Neural crest cell (in vitro differentiated cells): ENCODE results near the gene DNAAF1. TPM values are rescaled to one million over a fixed set of nuclear protein-coding genes. Genes with fewer than 3 reads are reported as not detected.

ENCODE experiments used
- DNase-seq: peaks from one replicate; pipeline ENCODE4 v3.0.0; 2021; ENCODE audit warnings: low read depth, mixed read lengths, low spot score
- H3K27ac Mint-ChIP-seq: one replicate; pipeline ENCODE4 v1.8.0; 2021; ENCODE audit warnings: mild to moderate bottlenecking, mixed read lengths; ENCODE audit not compliant: unreplicated experiment
- H3K27me3 Mint-ChIP-seq: 2 replicates; pipeline ENCODE4 v1.8.0; 2021; ENCODE audit warnings: low read depth, mild to moderate bottlenecking, mixed read lengths
- H3K36me3 Mint-ChIP-seq: 2 replicates; pipeline ENCODE4 v1.8.0; 2021; ENCODE audit warnings: low read depth, mild to moderate bottlenecking, mixed read lengths
- H3K4me1 Mint-ChIP-seq: 2 replicates; pipeline ENCODE4 v1.8.0; 2021; ENCODE audit warnings: mixed read lengths
- H3K4me3 Mint-ChIP-seq: one replicate; pipeline ENCODE4 v1.8.0; 2021; ENCODE audit warnings: mild to moderate bottlenecking, mixed read lengths
- H3K9me3 Mint-ChIP-seq: 2 replicates; pipeline ENCODE4 v1.8.0; 2021; ENCODE audit warnings: mixed read lengths
- CTCF ChIP-seq: fragments of 200-600 bp; sonication (generic); conservative IDR thresholded peaks from 2 replicates; pipeline ENCODE4 v1.5.0; 2021; ENCODE audit warnings: antibody characterized with exemption, mild to moderate bottlenecking
- total RNA-seq: library from RNA; stranded (reverse); gene quantifications from 2 replicates; pipeline ENCODE4 v1.2.1, GENCODE V29; 2021

DNAAF1 gene
- total RNA-seq, 1 donor from 2014 or later = 0.35 TPM

DNA sequence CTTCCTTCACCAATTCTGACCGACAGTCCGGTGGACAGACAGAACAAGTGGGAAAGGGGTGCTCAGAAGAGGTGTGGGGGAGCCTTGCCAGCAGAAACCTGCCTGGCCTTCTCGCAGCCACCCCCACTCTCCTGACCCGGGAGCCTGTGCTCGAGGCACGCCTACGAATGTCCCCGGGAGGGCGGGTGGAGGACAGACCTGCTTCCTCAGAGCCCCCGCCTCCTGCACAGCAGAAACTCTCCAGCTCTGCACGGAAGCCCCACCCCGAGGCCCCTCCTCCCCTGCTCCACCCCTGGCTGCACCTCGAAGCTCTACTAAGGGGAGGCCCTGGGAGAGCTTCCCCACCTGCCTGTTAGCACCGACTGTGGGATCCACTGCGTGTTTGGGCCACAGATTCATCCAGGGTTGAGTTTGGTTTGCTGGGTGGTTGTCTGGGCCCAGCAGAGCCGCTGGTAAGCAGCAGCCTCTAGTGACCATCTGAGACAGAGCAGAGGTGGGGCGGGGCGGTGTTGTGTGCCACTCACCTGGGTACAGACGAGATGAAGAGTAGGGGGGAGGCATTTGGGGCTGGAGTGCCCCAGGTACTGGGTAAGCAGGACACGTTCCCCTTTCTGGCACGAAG, 35.5 kb downstream of the DNAAF1 start:
- peaks cover 19% of the 10 kb centered on the region for H3K4me1 Mint-ChIP-seq
- H3K9me3 Mint-ChIP-seq = no peaks in the 10 kb centered on the region
- H3K27me3 Mint-ChIP-seq = no peaks in the 10 kb centered on the region
- peaks cover 4% of the 10 kb centered on the region for H3K36me3 Mint-ChIP-seq
- H3K4me3 Mint-ChIP-seq = no peak overlapping the region
- no peak overlapping the region for H3K27ac Mint-ChIP-seq
- DNase-seq = no peak
- no peak for TF ChIP-seq CTCF

GRCh38 chr16:84181144-84181915, 36.2 kb downstream of the DNAAF1 start:
- DNase-seq = no peak
- Mint-ChIP-seq H3K27me3 (no peaks in the 10 kb centered on the region), H3K4me3 (no peak overlapping the region), H3K4me1 (peaks cover 19% of the 10 kb centered on the region), H3K36me3 (peaks cover 4% of the 10 kb centered on the region), H3K27ac (no peak overlapping the region), H3K9me3 (no peaks in the 10 kb centered on the region)
- TF ChIP-seq CTCF = no peak

- Mint-ChIP-seq H3K27ac (no peak overlapping the region), H3K36me3 (peaks cover 4% of the 10 kb centered on the region), H3K4me3 (no peak overlapping the region), H3K9me3 (no peaks in the 10 kb centered on the region), H3K4me1 (peaks cover 16% of the 10 kb centered on the region), H3K27me3 (no peaks in the 10 kb centered on the region)
- TF ChIP-seq CTCF = no peak
- no peak for DNase-seq
Measured at GRCh38 chr16:84182104-84182503, 37.0 kb downstream of the DNAAF1 start.

- Mint-ChIP-seq H3K36me3 (peaks cover 4% of the 10 kb centered on the region), H3K4me3 (peak overlapping the region; percentile 51), H3K27ac (no peak overlapping the region), H3K27me3 (no peaks in the 10 kb centered on the region), H3K4me1 (peaks cover 9% of the 10 kb centered on the region), H3K9me3 (no peaks in the 10 kb centered on the region)
- TF ChIP-seq CTCF = no peak
- no peak for DNase-seq
Measured at GRCh38 chr16:84182680-84183571, 37.8 kb downstream of the DNAAF1 start.

- no peak for DNase-seq
- no peaks in the 10 kb centered on the region for H3K9me3 Mint-ChIP-seq
- no peaks in the 10 kb centered on the region for H3K27me3 Mint-ChIP-seq
- no peak overlapping the region for H3K4me3 Mint-ChIP-seq
- H3K36me3 Mint-ChIP-seq = peaks cover 4% of the 10 kb centered on the region
- no peak overlapping the region for H3K27ac Mint-ChIP-seq
- peaks cover 8% of the 10 kb centered on the region for H3K4me1 Mint-ChIP-seq
- TF ChIP-seq CTCF = no peak
Measured at GRCh38 chr16:84183572-84183875, 38.4 kb downstream of the DNAAF1 start.
